A673 (cell line): ENCODE measurements around the gene WDR76.

ENCODE experiments used
- CTCF ChIP-seq: fragments of 300-800, 200-600 bp; sonication (generic); conservative IDR thresholded peaks from 2 replicates; pipeline ENCODE4 v1.5.1; 2017; ENCODE audit warnings: low read depth, mild to moderate bottlenecking, antibody characterized with exemption, low read length, moderate library complexity, mixed read lengths
- EZH2 ChIP-seq: fragments of 200-600 bp; sonication (generic); IDR thresholded peaks from 2 replicates; pipeline ENCODE4 v1.6.1; 2017; ENCODE audit warnings: borderline replicate concordance, low read depth, mild to moderate bottlenecking, mixed read lengths, antibody characterized with exemption, low read length; ENCODE audit not compliant: poor library complexity, severe bottlenecking

GRCh38 chr15:43794269-43795037, 32.3 kb upstream of the WDR76 start:
- TF ChIP-seq CTCF (no peak), EZH2 (no peak)
